Neuron (in vitro differentiated cells): ENCODE measurements around the gene NRCAM.
"Not testable (repeated sequence)": the region's sequence is repeated elsewhere in the genome, so short reads cannot be mapped to it uniquely, and the experiment has no call there.

ENCODE experiments used
- H2AFZ ChIP-seq: one replicate; pipeline ENCODE4 v1.6.1; 2013; ENCODE audit warnings: low read depth, mild to moderate bottlenecking, inconsistent platforms, low read length, moderate library complexity
- H3K27me3 ChIP-seq: one replicate; pipeline ENCODE4 v1.6.1; 2013; ENCODE audit warnings: low read length; ENCODE audit not compliant: insufficient read depth
- H3K36me3 ChIP-seq: one replicate; pipeline ENCODE4 v1.6.1; 2013; ENCODE audit warnings: low read length; ENCODE audit not compliant: insufficient read depth
- H3K4me1 ChIP-seq: one replicate; pipeline ENCODE4 v1.6.1; 2013; ENCODE audit warnings: low read length; ENCODE audit not compliant: insufficient read depth
- H3K4me3 ChIP-seq: 2 replicates; pipeline ENCODE4 v1.5.1; 2013; ENCODE audit warnings: mild to moderate bottlenecking, low read length, moderate library complexity
- H3K9me3 ChIP-seq: one replicate; pipeline ENCODE4 v1.6.1; 2013; ENCODE audit warnings: low read length

Gene NRCAM

DNA sequence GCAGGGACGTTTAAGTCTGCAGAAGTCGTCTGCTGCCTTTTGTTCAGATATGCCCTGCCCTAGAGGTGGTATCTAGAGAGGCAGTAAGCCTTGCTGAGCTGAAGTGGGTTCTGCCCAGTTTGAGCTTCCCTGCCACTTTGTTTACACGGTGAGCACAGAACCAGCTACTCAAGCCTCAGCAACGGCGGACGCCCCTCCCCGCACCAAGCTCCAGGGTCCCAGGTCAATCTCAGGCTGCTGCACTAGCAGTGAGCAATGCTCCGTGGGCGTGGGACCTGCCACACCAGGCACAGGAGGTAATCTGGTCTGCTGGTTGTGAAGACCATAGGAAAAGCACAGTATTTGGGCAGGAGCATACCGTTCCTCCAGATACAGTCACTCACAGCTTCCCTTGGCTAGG is 178.0 kb downstream of the NRCAM start:
- Histone ChIP-seq H3K4me3 (no peak overlapping the region), H3K9me3 (no peaks in the 10 kb centered on the region), H3K27me3 (no peaks in the 10 kb centered on the region), H2AFZ (no peak overlapping the region), H3K4me1 (peaks cover 6% of the 10 kb centered on the region), H3K36me3 (no peaks in the 10 kb centered on the region)

- H3K27me3 ChIP-seq, H3K4me1 ChIP-seq, H2AFZ ChIP-seq, H3K36me3 ChIP-seq, H3K4me3 ChIP-seq, H3K9me3 ChIP-seq: not testable (repeated sequence)
These were observed 181.8 kb downstream of the NRCAM start for GRCh38 chr7:108274447-108274846.

- H3K4me1 ChIP-seq, H3K4me3 ChIP-seq, H3K27me3 ChIP-seq, H2AFZ ChIP-seq, H3K36me3 ChIP-seq, H3K9me3 ChIP-seq: not testable (repeated sequence)
These were observed 183.3 kb downstream of the NRCAM start for GRCh38 chr7:108272891-108273290.

- H3K9me3 ChIP-seq: no peaks in the 10 kb centered on the region
- no peaks in the 10 kb centered on the region for H3K27me3 ChIP-seq
- no peaks in the 10 kb centered on the region for H3K4me1 ChIP-seq
- no peak overlapping the region for H3K4me3 ChIP-seq
- no peak overlapping the region for H2AFZ ChIP-seq
- no peaks in the 10 kb centered on the region for H3K36me3 ChIP-seq
These were observed 185.7 kb downstream of the NRCAM start for GRCh38 chr7:108270385-108271015.

DNA sequence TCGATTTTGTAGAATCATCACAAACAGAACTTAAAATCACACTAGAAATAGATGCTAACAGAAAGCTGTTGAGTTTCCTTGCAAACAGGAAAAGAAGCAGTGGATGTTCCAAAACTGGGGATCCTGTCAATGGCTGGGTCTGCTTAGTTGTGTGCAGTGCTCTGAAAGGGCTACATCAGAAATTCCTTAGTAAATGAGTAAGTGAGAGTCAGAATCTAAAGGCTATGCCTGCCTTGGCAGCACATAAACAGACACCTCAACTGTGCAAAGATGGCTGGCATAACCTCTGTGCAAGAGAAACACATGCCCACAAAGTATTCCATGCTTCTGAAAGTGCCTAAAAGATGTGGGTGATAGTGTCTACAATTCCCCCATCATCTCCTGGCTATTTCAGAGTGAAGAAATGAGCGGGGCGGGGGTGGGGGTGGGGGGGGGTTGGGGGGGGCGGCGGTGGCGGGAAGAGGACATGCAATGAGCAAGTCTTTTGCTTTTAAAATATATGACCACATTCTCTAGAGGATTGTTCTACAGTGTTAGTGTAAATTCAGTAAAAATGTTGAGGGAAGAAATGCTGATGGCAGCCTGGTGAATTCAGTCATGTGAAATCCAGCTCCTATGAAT is 187.9 kb downstream of the NRCAM start:
- H3K9me3 ChIP-seq: no peaks in the 10 kb centered on the region
- no peak overlapping the region for H3K4me3 ChIP-seq
- no peaks in the 10 kb centered on the region for H3K36me3 ChIP-seq
- no peak overlapping the region for H2AFZ ChIP-seq
- H3K27me3 ChIP-seq: no peaks in the 10 kb centered on the region
- no peaks in the 10 kb centered on the region for H3K4me1 ChIP-seq

DNA sequence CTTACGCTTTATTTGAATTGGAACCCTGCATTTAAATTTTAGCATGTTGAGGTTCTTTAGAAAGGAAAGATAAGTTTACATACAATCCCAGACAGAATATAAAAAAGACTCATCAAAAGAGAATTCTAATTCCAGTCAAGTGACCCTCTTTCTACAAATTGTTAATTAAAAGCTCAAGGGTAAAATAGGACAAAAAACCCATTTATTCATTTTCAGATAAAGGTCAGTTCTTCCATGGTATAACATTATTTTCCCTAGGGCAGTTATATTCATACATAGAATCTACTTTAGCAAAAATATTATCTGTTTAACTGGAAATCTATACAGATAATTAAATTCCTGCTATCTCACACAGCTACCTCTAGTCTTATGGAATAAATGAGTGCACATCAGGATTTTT is 188.6 kb downstream of the NRCAM start:
- H3K4me1 ChIP-seq: no peaks in the 10 kb centered on the region
- H2AFZ ChIP-seq: no peak overlapping the region
- H3K27me3 ChIP-seq: no peaks in the 10 kb centered on the region
- no peak overlapping the region for H3K4me3 ChIP-seq
- H3K36me3 ChIP-seq: no peaks in the 10 kb centered on the region
- H3K9me3 ChIP-seq: no peaks in the 10 kb centered on the region

DNA sequence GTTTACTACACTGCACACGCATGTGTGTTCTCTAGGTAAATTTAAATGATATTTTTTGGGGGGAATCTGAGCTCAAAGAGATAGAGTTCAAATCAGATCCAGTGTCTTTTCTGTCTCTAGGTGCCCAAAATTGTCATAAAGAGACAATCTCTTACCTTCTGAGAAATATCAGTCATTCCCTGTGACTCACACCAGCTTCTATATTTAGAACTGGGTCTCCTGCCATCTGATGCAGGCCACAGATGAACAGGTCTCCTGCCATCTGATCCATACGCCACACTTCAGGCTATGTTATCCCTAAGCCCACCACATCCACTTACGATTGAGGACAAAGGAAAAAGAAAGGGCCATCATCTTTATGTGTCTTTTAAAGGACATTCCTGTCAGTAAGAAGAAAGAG is 189.7 kb downstream of the NRCAM start:
- H3K4me1 ChIP-seq: no peaks in the 10 kb centered on the region
- no peak overlapping the region for H2AFZ ChIP-seq
- no peak overlapping the region for H3K4me3 ChIP-seq
- no peaks in the 10 kb centered on the region for H3K36me3 ChIP-seq
- H3K27me3 ChIP-seq: no peaks in the 10 kb centered on the region
- no peaks in the 10 kb centered on the region for H3K9me3 ChIP-seq

DNA sequence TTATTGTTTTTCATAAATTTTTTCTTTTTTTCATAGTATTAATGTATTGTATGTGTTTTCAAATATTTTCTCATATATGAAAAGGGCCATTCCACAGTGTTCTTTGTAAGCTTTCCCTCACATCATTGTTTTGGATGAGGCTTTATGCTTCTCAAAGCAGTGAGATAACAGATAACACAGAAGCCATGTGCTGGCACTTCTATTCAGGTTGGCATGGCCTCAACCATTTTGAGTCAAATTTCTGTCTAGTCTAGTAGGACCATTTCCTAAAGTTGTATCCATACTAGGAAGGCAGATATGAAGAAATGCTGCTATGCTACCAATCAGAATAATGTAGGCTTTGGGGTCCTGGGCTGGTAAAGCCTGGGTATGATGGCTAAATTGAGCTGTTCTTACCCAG is 190.2 kb downstream of the NRCAM start:
- Histone ChIP-seq H3K9me3 (no peaks in the 10 kb centered on the region), H3K27me3 (no peaks in the 10 kb centered on the region), H2AFZ (no peak overlapping the region), H3K4me1 (no peaks in the 10 kb centered on the region), H3K4me3 (no peak overlapping the region), H3K36me3 (no peaks in the 10 kb centered on the region)

DNA sequence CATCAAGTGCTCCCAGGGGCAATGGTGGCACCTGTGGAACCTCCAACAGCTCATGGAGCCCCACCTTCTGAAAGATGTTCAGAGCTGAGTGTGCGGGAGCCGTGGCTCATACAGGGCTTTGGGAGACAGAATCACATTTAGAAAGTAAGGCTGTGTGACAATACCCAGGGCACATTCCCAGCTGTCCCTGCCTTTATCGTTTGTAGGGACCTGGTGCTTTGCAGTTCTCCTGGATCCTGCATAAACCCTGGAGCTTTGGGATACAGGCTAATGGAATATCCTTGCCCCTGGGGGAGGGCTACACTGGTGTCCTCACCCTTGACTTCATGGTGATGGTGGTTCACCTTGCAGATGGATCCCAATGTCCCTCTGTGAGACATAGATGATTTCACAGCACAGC is 191.2 kb downstream of the NRCAM start:
- peaks cover 3% of the 10 kb centered on the region for H3K9me3 ChIP-seq
- no peak overlapping the region for H2AFZ ChIP-seq
- H3K4me1 ChIP-seq: no peaks in the 10 kb centered on the region
- H3K36me3 ChIP-seq: no peaks in the 10 kb centered on the region
- H3K4me3 ChIP-seq: no peak overlapping the region
- no peaks in the 10 kb centered on the region for H3K27me3 ChIP-seq

- no peaks in the 10 kb centered on the region for H3K36me3 ChIP-seq
- peaks cover 3% of the 10 kb centered on the region for H3K9me3 ChIP-seq
- H3K4me1 ChIP-seq: no peaks in the 10 kb centered on the region
- no peak overlapping the region for H3K4me3 ChIP-seq
- H3K27me3 ChIP-seq: no peaks in the 10 kb centered on the region
- no peak overlapping the region for H2AFZ ChIP-seq
These were observed 192.8 kb downstream of the NRCAM start for GRCh38 chr7:108263425-108263824.

DNA sequence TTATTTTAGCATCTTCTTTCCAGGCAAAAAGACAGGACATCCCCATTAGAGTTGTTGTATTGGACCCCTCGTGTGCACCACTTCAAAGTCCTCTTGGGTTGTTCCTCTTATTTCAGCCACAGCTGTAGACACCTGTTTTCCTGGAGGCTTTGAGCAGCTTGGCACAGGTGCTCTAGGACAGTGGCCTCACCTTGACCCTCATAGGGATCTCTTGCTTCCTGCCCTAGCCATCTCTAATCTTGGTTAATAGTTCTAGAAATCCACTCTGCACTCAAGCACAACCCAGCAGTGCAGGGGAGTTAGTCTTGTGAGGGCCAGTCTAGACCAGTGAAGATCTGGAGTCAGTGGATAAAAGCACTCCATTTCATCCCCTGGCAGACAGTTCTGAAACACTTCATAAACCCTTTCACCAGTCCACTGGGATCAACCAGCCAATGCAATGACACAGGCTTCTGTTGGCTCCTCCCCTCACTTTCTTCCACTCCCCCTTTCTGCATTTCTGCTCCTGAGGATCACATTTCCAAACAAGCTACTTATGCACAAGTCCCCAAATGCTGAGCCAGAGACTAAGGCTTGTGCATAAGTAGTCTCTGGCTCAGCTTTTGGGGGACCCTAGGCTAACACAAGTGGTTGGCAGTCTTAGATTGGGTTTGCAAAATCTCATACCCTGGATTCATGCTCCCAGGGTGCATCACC is 194.5 kb downstream of the NRCAM start:
- Histone ChIP-seq H3K9me3 (peaks cover 3% of the 10 kb centered on the region), H2AFZ (no peak overlapping the region), H3K27me3 (no peaks in the 10 kb centered on the region), H3K4me1 (no peaks in the 10 kb centered on the region), H3K4me3 (no peak overlapping the region), H3K36me3 (no peaks in the 10 kb centered on the region)

GRCh38 chr7:108259447-108259846 is 196.8 kb downstream of the NRCAM start:
- H2AFZ ChIP-seq, H3K36me3 ChIP-seq, H3K4me1 ChIP-seq, H3K9me3 ChIP-seq, H3K4me3 ChIP-seq, H3K27me3 ChIP-seq: not testable (repeated sequence)

DNA sequence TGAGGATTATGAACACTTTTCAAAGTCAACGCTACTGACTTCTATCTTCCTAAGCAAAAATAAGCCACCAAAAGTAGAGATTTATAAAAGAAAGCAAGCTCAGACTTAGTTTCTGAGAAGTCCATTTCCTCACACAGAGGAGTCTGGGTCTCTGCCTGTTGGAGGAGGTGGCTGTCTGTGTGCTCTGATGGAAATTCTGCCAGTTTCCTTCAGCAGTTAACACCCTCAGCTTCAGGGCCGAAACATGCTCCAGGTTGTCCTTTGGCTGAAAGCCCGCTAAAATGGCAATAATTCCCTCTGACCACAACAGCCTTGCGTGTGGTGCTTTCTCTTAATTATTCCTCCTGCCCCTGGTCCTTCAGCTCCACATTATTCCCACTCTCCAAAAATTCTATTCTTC is 198.3 kb downstream of the NRCAM start:
- H3K4me3 ChIP-seq: no peak overlapping the region
- no peaks in the 10 kb centered on the region for H3K36me3 ChIP-seq
- no peak overlapping the region for H2AFZ ChIP-seq
- no peaks in the 10 kb centered on the region for H3K27me3 ChIP-seq
- H3K9me3 ChIP-seq: peaks cover 3% of the 10 kb centered on the region
- H3K4me1 ChIP-seq: no peaks in the 10 kb centered on the region
